Nephron (organoid): ENCODE data around the gene ARID3A.

ENCODE experiments used
- H3K27ac Mint-ChIP-seq, 3 experiments: 2 replicates each; pipeline ENCODE4 v1.8.0; 2020; ENCODE audit warnings: mixed read lengths in 3 of 3, mild to moderate bottlenecking in 2 of 3, moderate library complexity in 1 of 3
- H3K27me3 Mint-ChIP-seq: 2 replicates; pipeline ENCODE4 v1.8.0; 2021; ENCODE audit warnings: low read depth, mild to moderate bottlenecking, moderate library complexity, mixed read lengths
- H3K36me3 Mint-ChIP-seq: 2 replicates; pipeline ENCODE4 v1.8.0; 2020; ENCODE audit warnings: low read depth, mixed read lengths
- H3K4me1 Mint-ChIP-seq: 2 replicates; pipeline ENCODE4 v1.8.0; 2020; ENCODE audit warnings: mixed read lengths
- H3K4me3 Mint-ChIP-seq, 3 experiments: 2 replicates each; pipeline ENCODE4 v1.8.0; 2020; ENCODE audit warnings: mild to moderate bottlenecking in 3 of 3, mixed read lengths in 3 of 3, moderate library complexity in 2 of 3
- H3K9me3 Mint-ChIP-seq: 2 replicates; pipeline ENCODE4 v1.8.0; 2020; ENCODE audit warnings: mixed read lengths
- TF ChIP-seq, protein P1 (sequence below), 3 experiments: fragments of 200-600 bp; sonication (generic); IDR thresholded peaks; one replicate each; pipeline ENCODE4 v1.5.0; 2021; ENCODE audit warnings: antibody characterized with exemption in 3 of 3; ENCODE audit not compliant: unreplicated experiment in 3 of 3

ARID3A gene

DNA sequence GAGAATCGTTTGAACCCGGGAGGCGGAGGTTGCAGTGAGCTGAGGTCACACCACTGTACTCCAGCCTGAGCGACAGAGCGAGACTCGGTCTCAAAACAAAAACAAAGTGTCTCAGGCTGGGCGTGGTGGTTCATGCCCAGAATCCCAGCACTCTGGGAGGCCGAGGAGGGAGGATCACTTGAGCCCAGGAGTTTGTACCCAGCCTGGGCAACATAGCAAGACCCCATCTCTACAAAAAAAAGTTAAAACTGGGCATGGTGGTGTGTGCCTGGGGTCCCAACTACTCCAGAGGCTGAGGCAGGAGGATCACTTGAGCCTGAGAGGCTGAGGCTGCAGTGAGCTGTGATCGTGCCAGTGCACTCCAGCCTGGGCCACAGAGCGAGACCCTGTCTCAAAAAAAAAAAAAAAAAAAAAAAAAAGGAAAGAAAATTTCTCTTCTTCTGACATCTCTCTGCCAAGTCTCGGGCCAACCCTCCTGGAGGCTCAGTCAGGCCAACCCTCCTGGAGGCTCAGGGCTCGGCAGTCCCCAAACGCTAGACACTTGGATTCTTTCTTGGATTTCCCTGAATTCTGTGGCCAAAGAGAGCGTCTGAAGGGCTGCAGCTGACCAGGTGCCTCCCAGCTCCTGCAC lies 26.3 kb downstream of the ARID3A start:
- H3K36me3 Mint-ChIP-seq: no peaks in the 10 kb centered on the region
- TF ChIP-seq, protein P1, sequence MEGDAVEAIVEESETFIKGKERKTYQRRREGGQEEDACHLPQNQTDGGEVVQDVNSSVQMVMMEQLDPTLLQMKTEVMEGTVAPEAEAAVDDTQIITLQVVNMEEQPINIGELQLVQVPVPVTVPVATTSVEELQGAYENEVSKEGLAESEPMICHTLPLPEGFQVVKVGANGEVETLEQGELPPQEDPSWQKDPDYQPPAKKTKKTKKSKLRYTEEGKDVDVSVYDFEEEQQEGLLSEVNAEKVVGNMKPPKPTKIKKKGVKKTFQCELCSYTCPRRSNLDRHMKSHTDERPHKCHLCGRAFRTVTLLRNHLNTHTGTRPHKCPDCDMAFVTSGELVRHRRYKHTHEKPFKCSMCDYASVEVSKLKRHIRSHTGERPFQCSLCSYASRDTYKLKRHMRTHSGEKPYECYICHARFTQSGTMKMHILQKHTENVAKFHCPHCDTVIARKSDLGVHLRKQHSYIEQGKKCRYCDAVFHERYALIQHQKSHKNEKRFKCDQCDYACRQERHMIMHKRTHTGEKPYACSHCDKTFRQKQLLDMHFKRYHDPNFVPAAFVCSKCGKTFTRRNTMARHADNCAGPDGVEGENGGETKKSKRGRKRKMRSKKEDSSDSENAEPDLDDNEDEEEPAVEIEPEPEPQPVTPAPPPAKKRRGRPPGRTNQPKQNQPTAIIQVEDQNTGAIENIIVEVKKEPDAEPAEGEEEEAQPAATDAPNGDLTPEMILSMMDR (IDR thresholded peaks at IDR 0.05; ENCODE audit: unreplicated experiment in 3 of 3): no peak

DNA sequence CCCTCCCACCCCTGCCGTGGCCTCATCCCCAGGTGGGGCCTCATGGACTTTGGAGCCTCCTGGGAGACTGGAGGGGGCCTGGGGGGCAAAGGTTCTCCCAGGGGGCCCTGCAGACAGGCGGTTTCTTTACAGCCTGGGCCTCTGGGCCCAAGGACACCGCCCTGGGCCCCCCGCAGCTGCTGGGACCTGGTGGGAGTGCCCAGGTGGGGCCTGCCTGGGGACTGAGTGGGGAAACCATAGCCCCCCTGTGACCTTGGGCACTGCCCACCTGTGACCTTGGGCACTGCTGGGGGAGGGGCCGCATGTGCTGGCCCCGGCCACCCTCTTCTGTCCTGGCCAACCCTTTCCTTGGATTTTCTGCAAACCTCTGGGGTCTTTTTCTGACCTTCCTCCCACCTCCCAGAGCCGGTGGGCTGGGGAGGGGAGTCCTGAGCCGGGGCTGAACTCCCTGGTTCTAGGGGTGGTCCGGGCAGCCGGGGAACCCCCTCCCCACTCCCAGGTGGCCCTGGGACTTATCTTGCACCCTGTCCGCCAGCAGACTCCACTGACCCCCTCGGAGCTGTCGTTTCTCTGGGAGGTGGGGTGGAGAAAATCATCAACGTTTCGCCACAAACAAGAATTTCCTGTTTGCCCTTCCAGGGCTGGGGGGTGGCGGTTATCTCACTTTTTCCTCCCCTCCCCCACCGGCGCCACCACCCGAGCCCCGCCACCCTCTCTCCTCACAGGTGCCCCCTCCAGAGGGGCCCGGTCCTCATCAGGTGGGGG lies 27.0 kb downstream of the ARID3A start:
- no peaks in the 10 kb centered on the region for H3K9me3 Mint-ChIP-seq
- H3K4me3 Mint-ChIP-seq: peak overlapping the region in 1 of 3 experiments; percentile 56

More for the DNA sequence above, 26.3 kb downstream of the ARID3A start:
- Mint-ChIP-seq H3K27me3 (no peaks in the 10 kb centered on the region), H3K9me3 (no peaks in the 10 kb centered on the region), H3K27ac (peak overlapping the region; percentile 95 to 99 (median 99)), H3K4me1 (peaks cover 23% of the 10 kb centered on the region), H3K4me3 (peak overlapping the region; percentile 42 to 68 (median 68))

DNA sequence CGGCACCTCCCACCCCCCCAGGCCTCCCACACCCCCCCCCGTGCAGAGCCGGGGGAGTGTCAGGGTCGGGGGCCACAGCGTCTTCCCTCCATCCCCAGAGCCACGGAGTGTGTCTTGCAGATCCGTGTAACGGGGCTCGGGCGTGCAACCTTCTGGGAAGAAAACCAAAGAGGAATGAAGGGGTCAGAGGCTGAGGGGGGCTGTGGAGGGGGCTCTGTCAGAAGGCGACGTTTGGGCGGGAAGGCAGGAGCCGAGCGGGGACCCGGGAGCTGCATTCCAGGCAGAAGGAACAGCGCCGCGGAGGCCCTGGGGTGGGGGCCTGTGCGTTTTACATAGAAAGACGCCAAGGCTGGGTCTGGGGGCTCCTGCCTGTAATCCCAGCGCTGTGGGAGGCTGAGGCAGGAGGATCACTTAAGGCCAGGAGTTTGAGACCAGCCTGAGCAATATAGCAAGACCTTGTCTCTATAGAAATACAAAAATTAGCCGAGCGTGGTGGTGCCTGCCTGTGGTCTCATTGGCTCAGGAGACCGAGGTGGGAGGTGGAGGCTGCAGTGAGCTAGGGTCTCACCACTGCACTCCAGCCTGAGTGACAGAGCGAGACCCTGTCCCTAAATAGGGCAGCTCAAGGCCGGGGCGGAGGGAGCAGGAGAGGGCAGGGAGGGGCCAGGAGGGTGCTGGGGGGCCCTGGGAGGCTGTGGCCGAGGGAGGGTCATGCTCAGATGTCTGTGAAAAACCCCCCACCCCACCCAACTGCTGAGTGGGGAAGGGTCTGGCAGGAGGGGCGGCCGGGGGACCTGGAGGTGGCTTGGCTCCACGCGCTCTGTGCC lies 27.8 kb downstream of the ARID3A start:
- H3K4me3 Mint-ChIP-seq: peak overlapping the region in 2 of 3 experiments; percentile 43 to 62
- TF ChIP-seq, protein P1 (IDR thresholded peaks at IDR 0.05; ENCODE audit: unreplicated experiment in 3 of 3): no peak
- peak overlapping the region; percentile 95 to 97 (median 96) for H3K27ac Mint-ChIP-seq
- H3K9me3 Mint-ChIP-seq: no peaks in the 10 kb centered on the region
- H3K4me1 Mint-ChIP-seq: peaks cover 27% of the 10 kb centered on the region
- no peaks in the 10 kb centered on the region for H3K27me3 Mint-ChIP-seq
- H3K36me3 Mint-ChIP-seq: no peaks in the 10 kb centered on the region

More for the DNA sequence above, 27.0 kb downstream of the ARID3A start:
- Mint-ChIP-seq H3K27me3 (no peaks in the 10 kb centered on the region), H3K36me3 (no peaks in the 10 kb centered on the region), H3K4me1 (peaks cover 27% of the 10 kb centered on the region), H3K27ac (peak overlapping the region; percentile 95 to 99 (median 99))
- TF ChIP-seq, protein P1 (IDR thresholded peaks at IDR 0.05; ENCODE audit: unreplicated experiment in 3 of 3): no peak

- Mint-ChIP-seq H3K4me3 (peak overlapping the region in 2 of 3 experiments; percentile 29 to 41), H3K27ac (peak overlapping the region; percentile 91 to 96 (median 95)), H3K27me3 (no peaks in the 10 kb centered on the region), H3K36me3 (peaks cover 3% of the 10 kb centered on the region), H3K9me3 (no peaks in the 10 kb centered on the region), H3K4me1 (peaks cover 27% of the 10 kb centered on the region)
- TF ChIP-seq, protein P1 (IDR thresholded peaks at IDR 0.05; ENCODE audit: unreplicated experiment in 3 of 3): no peak
Observed at GRCh38 chr19:954272-954671, 28.4 kb downstream of the ARID3A start.

DNA sequence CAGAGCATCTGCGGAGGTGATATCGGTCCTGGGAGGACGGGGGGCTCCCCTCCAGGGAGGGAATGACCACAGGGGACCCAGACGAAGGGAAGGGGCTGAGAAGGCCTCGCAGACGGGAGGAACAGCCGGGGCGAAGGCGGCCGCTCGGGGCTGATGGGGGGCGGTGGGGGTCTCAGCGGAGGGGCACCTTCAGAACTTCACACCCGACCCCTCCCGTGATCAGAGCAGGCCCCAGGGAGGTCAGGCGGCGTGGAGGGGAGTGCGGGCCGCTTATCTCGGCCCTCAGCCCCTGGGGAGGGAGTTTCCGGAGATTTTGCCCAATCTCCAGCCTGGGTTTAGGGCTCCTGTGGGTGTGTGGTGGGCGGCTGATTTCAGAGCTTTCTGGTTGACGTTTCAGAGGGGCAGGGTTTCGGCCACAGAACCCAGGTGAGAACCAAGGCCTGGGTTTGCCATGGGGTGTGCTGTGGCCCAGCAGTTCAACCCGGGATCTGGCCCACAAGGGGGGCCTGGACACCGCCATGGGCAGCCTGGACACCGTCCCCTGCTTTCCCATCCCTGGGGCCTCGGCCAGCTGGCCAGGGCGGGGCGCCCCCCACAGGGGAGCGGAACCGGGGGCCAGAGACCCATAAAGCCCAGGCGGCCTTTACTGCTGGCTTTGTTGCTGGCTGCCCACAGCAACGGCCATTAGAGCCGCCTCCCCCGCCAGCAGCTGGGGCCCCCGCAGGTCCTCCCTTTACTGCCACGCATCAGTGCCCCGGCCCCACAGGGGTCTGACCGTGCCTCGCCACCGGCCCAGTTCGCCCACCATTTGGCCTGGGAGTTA lies 29.0 kb downstream of the ARID3A start:
- peak overlapping the region in 1 of 3 experiments; percentile 32 for H3K4me3 Mint-ChIP-seq
- H3K27ac Mint-ChIP-seq: peak overlapping the region; percentile 93 to 96 (median 95)
- peaks cover 6% of the 10 kb centered on the region for H3K36me3 Mint-ChIP-seq
- H3K27me3 Mint-ChIP-seq: no peaks in the 10 kb centered on the region
- peaks cover 27% of the 10 kb centered on the region for H3K4me1 Mint-ChIP-seq
- H3K9me3 Mint-ChIP-seq: no peaks in the 10 kb centered on the region
- TF ChIP-seq, protein P1 (IDR thresholded peaks at IDR 0.05; ENCODE audit: unreplicated experiment in 3 of 3): no peak
